K562 (cell line): ENCODE results near the gene NOP10. TPM values are rescaled to one million over a fixed set of nuclear protein-coding genes. Genes with fewer than 3 reads are reported as not detected.

Experiments used
- ILF3 ChIP-seq: fragments of 450-650 bp; IDR thresholded peaks from 2 replicates; pipeline ENCODE4 v1.6.1; 2018; ENCODE audit warnings: antibody characterized with exemption, mild to moderate bottlenecking, moderate library complexity, borderline replicate concordance
- KDM1A ChIP-seq, 2 experiments: fragments of 450-650 bp; IDR thresholded peaks; 2 replicates each; pipeline ENCODE4 v1.6.1; 2016; ENCODE audit warnings: mild to moderate bottlenecking in 2 of 2
- MEF2D ChIP-seq: conservative IDR thresholded peaks from 2 replicates; pipeline ENCODE4 v1.6.1; 2016; ENCODE audit warnings: low read depth, missing genetic modification characterization, missing compliant biosample characterization
- SAFB ChIP-seq: fragments of 200-400 bp; formaldehyde crosslinking; IDR thresholded peaks from 2 replicates; pipeline ENCODE4 v1.6.1; 2017; ENCODE audit warnings: low read depth, low read length, borderline replicate concordance
- ZC3H8 ChIP-seq: fragments of 450-650 bp; IDR thresholded peaks from 2 replicates; pipeline ENCODE4 v1.6.1; 2017
- ZFP36 ChIP-seq: fragments of 150-350 bp; IDR thresholded peaks from 2 replicates; pipeline ENCODE4 v1.6.1; 2018; ENCODE audit warnings: low read length, low read depth; ENCODE audit not compliant: partially characterized antibody
- ZNF347 ChIP-seq: fragments of 450-650 bp; formaldehyde crosslinking; IDR thresholded peaks from 2 replicates; pipeline ENCODE4 v1.4.0; 2020; ENCODE audit warnings: low read depth, mild to moderate bottlenecking, moderate library complexity
- ZNF354B ChIP-seq: fragments of 250-450 bp; sonication (Bioruptor Pico); IDR thresholded peaks from 2 replicates; pipeline ENCODE4 v1.4.0; 2020
- polyA plus RNA-seq, 8 experiments: library from polyadenylated mRNA; depleted of rRNA in 4 of 8; stranded (reverse) in 5 of 8; unstranded in 3 of 8; fragments of >200 nt; fragmentation: Nextera tagmentation in 2 of 8; fragmentation: Illumina TruSeq in 1 of 8; extraction: Ambion mirVana in 2 of 8; extraction: Trizol in 1 of 8; gene quantifications; 2 replicates each; pipeline versions ENCODE4 v1.2.1 to v1.2.3, GENCODE V29; 2011 to 2014; ENCODE audit warnings: inconsistent platforms in 1 of 8, missing spikeins in 1 of 8
- total RNA-seq, 7 experiments: library from RNA; depleted of rRNA in 6 of 7; stranded (reverse); fragments of >200 nt in 6 of 7; fragmentation: Illumina TruSeq in 2 of 7; extraction: Trizol in 2 of 7; gene quantifications; 2 replicates each; pipeline versions ENCODE4 v1.2.1 to v1.2.3, GENCODE V29; 2011 to 2021; ENCODE audit warnings: low replicate concordance in 1 of 7
- TF ChIP-seq, protein P1 (sequence below): fragments of 250-450 bp; sonication (Bioruptor Pico); IDR thresholded peaks from 2 replicates; pipeline ENCODE4 v1.9.0; 2021; ENCODE audit warnings: mild to moderate bottlenecking, inconsistent platforms
- TF ChIP-seq, protein P2 (sequence below), 2 experiments: fragments of 450-650 bp in 1 of 2; IDR thresholded peaks; 2 replicates each; pipeline ENCODE4 v1.6.1; 2011 to 2017; ENCODE audit warnings: low read depth in 2 of 2, antibody characterized with exemption in 1 of 2, borderline replicate concordance in 1 of 2, low read length in 1 of 2, mild to moderate bottlenecking in 1 of 2, mixed read lengths in 1 of 2; ENCODE audit not compliant: control insufficient read depth in 1 of 2

The NOP10 gene
- total and polyA plus RNA-seq, 9 of the 15 experiments (the other 6 are each of a cell fraction or from before 2014, with no cell fraction given): 250 to 1,663 (median 449) TPM

DNA sequence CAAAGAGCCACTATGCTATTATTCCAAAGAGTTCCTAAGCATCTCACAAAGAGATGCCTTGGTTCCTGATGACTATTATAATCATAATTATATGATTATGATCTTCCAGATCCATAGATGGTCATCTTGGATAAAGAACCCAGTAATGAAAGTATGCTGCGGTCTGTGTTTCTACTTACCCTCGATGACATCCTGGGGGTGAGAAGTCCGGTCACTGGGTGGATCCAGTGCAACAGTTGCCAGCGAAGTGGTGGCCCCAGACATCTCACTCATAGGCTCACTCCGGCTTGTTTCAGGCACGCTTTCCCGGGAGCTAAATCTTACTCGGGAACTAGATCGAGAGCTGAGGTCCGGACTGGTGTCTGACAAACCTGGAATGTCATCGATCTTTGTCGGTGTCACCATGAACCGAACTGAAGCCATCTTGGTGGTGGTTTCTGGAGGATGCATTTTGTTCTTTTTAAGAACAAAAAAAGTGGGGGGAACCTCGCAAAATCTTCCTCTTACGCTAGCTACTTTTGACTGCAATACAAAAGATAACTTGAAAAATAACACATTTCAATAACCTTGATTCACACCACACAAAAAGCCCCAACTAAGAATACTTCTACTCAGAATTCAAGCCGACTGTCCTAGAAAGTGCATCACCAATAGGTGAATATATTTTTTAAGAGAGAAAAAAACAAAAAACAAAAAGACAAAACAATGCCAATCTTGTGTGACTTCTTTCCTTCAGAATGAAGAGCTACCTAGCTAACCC, 6.5 kb downstream of the NOP10 start (continued):
- TF ChIP-seq, protein P1, sequence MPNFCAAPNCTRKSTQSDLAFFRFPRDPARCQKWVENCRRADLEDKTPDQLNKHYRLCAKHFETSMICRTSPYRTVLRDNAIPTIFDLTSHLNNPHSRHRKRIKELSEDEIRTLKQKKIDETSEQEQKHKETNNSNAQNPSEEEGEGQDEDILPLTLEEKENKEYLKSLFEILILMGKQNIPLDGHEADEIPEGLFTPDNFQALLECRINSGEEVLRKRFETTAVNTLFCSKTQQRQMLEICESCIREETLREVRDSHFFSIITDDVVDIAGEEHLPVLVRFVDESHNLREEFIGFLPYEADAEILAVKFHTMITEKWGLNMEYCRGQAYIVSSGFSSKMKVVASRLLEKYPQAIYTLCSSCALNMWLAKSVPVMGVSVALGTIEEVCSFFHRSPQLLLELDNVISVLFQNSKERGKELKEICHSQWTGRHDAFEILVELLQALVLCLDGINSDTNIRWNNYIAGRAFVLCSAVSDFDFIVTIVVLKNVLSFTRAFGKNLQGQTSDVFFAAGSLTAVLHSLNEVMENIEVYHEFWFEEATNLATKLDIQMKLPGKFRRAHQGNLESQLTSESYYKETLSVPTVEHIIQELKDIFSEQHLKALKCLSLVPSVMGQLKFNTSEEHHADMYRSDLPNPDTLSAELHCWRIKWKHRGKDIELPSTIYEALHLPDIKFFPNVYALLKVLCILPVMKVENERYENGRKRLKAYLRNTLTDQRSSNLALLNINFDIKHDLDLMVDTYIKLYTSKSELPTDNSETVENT (CRISPR knock-in tag): no peak
- TF ChIP-seq SAFB (no peak), ZFP36 (no peak), ZC3H8 (no peak), KDM1A (IDR thresholded peaks at IDR 0.05) (no peak), ZNF347 (CRISPR knock-in tag) (no peak), MEF2D (tag) (peak; percentile 70), ILF3 (no peak), ZNF354B (no peak)
- TF ChIP-seq, protein P2, sequence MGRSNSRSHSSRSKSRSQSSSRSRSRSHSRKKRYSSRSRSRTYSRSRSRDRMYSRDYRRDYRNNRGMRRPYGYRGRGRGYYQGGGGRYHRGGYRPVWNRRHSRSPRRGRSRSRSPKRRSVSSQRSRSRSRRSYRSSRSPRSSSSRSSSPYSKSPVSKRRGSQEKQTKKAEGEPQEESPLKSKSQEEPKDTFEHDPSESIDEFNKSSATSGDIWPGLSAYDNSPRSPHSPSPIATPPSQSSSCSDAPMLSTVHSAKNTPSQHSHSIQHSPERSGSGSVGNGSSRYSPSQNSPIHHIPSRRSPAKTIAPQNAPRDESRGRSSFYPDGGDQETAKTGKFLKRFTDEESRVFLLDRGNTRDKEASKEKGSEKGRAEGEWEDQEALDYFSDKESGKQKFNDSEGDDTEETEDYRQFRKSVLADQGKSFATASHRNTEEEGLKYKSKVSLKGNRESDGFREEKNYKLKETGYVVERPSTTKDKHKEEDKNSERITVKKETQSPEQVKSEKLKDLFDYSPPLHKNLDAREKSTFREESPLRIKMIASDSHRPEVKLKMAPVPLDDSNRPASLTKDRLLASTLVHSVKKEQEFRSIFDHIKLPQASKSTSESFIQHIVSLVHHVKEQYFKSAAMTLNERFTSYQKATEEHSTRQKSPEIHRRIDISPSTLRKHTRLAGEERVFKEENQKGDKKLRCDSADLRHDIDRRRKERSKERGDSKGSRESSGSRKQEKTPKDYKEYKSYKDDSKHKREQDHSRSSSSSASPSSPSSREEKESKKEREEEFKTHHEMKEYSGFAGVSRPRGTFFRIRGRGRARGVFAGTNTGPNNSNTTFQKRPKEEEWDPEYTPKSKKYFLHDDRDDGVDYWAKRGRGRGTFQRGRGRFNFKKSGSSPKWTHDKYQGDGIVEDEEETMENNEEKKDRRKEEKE (IDR thresholded peaks at IDR 0.05; ENCODE audit: borderline replicate concordance in 1 of 2, control insufficient read depth in 1 of 2, low read depth in 2 of 2, low read length in 1 of 2): no peak
